Upper lobe of right lung (tissue), 1 donor: ENCODE measurements around the gene MAN2B1. TPM values are rescaled to one million over a fixed set of nuclear protein-coding genes. Genes with fewer than 3 reads are reported as not detected.
A peak's percentile ranks its signal among the peaks of the same experiment; 100 is the strongest.

Experiments used
- ATAC-seq: fragments of 200-7000 bp; cut with Tn5 transposase; one replicate; pipeline ENCODE4 v1.9.1; 2020; ENCODE audit warnings: mild to moderate bottlenecking, moderate library complexity
- DNase-seq: peaks from one replicate; pipeline ENCODE4 v3.0.0-alpha.2; 2020
- H3K27ac ChIP-seq: fragments of 200-600 bp; one replicate; pipeline ENCODE4 v1.8.0; 2022
- H3K27me3 ChIP-seq: fragments of 200-600 bp; one replicate; pipeline ENCODE4 v1.8.0; 2022; ENCODE audit warnings: mild to moderate bottlenecking
- H3K36me3 ChIP-seq: fragments of 200-600 bp; one replicate; pipeline ENCODE4 v1.8.0; 2022
- H3K4me1 ChIP-seq: fragments of 200-600 bp; one replicate; pipeline ENCODE4 v1.8.0; 2022
- H3K4me3 ChIP-seq: fragments of 200-600 bp; one replicate; pipeline ENCODE4 v1.8.0; 2022; ENCODE audit warnings: mild to moderate bottlenecking
- H3K9me3 ChIP-seq: fragments of 200-600 bp; one replicate; pipeline ENCODE4 v1.8.0; 2022
- intact Hi-C: fragments of 100-400 bp; cut with DNase I; formaldehyde crosslinking; loops from one replicate; pipeline ENCODE4 v1.11.0; 2022
- total RNA-seq: library from RNA; stranded (reverse); fragmentation: NEBNext Ultra II Directional; extraction: Animal tissue kit (Norgen Biotek cat#: 25700); gene quantifications from one replicate; pipeline ENCODE4 v1.2.1, GENCODE V29; 2021
- TF ChIP-seq, protein P1 (sequence below): fragments of 200-600 bp; IDR thresholded peaks from one replicate; pipeline ENCODE4 v1.8.0; 2022; ENCODE audit warnings: antibody characterized with exemption
- donor health status: DM: no; HTN: yes; CAD: no; lungs with severe emphysema.

The MAN2B1 gene
- total RNA-seq, 1 donor from 2014 or later = 174 TPM

DNA sequence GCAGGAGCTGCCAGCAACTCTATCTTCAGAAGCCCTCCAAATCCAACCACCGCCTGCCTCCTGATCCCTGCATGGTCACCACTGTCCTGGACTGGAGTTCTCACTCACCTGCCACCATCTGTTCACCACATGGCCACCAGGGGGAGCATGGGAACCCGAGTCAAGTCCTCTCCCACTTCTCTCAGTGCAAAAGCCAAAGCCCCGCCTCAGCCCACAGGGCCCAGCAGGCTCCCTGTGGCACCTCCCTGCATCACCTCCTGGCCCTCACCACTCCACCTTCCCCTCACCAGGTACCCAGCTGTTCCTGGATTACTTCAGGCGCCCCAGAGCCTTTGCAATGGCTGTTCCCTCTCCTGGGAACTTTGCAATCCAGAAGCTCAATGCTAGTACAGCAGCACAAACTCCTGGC, 9.8 kb upstream of the MAN2B1 start:
- Histone ChIP-seq H3K4me1 (peaks cover 10% of the 10 kb centered on the region), H3K9me3 (no peaks in the 10 kb centered on the region), H3K27me3 (no peaks in the 10 kb centered on the region), H3K27ac (no peak overlapping the region), H3K4me3 (no peak overlapping the region), H3K36me3 (peaks cover 78% of the 10 kb centered on the region)
- TF ChIP-seq, protein P1, sequence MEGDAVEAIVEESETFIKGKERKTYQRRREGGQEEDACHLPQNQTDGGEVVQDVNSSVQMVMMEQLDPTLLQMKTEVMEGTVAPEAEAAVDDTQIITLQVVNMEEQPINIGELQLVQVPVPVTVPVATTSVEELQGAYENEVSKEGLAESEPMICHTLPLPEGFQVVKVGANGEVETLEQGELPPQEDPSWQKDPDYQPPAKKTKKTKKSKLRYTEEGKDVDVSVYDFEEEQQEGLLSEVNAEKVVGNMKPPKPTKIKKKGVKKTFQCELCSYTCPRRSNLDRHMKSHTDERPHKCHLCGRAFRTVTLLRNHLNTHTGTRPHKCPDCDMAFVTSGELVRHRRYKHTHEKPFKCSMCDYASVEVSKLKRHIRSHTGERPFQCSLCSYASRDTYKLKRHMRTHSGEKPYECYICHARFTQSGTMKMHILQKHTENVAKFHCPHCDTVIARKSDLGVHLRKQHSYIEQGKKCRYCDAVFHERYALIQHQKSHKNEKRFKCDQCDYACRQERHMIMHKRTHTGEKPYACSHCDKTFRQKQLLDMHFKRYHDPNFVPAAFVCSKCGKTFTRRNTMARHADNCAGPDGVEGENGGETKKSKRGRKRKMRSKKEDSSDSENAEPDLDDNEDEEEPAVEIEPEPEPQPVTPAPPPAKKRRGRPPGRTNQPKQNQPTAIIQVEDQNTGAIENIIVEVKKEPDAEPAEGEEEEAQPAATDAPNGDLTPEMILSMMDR = peak; percentile 86
- intact Hi-C loops = loop anchor here (10.0 kb wide), 1 partner anchor 112 kb away; no protein-coding TSS in a partner anchor
- ATAC-seq (peak; percentile 81), DNase-seq (peak; percentile 90)

DNA sequence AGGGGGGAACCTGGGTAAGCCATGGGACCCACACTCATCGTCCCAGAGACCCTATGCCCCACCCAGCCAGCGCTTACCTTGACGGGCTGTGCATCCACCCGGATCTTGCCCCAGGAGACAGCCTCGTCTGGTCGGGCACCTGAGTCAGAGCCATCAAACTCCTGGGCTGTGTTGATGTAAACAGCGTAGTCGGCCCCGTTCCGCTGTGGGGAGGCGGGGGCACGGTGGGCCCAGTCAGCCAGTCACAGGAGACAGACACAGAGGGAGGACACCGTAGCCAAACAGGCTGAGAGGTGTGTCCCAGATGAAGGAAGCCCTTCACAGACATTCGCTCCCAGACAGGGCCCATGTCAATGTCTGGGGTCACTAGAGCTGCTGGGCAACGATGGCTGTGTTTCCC, 9.4 kb upstream of the MAN2B1 start:
- H3K4me3 ChIP-seq = no peak overlapping the region
- no peak overlapping the region for H3K27ac ChIP-seq
- TF ChIP-seq, protein P1 = no peak
- ATAC-seq (no peak), DNase-seq (no peak)
- H3K36me3 ChIP-seq = peaks cover 78% of the 10 kb centered on the region
- no peaks in the 10 kb centered on the region for H3K9me3 ChIP-seq
- intact Hi-C loops = loop anchor here (10.0 kb wide), 1 partner anchor 111 kb away; no protein-coding TSS in a partner anchor
- H3K27me3 ChIP-seq = no peaks in the 10 kb centered on the region
- peaks cover 10% of the 10 kb centered on the region for H3K4me1 ChIP-seq

DNA sequence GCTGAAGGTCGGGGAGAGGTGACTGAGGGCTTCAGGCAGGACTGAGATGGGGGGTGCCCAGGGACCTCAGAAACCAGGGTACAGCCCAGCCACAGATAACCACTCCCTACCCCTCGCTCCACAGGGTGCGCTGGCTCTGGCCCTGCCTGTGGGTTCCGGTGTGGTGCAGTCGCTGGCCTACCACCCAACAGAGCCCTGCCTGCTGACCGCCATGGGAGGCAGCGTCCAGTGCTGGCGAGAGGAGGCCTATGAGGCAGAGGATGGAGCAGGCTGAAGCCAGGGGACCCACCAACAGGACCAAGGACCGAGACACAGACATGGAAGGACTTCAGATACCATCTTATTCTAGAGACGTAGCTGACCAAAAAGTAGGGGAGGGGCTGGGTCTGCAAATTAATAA, 8.9 kb upstream of the MAN2B1 start:
- intact Hi-C loops = loop anchor here (10.0 kb wide), 1 partner anchor 111 kb away; no protein-coding TSS in a partner anchor
- Histone ChIP-seq H3K36me3 (peaks cover 78% of the 10 kb centered on the region), H3K4me1 (peaks cover 12% of the 10 kb centered on the region), H3K4me3 (no peak overlapping the region), H3K27me3 (no peaks in the 10 kb centered on the region), H3K9me3 (no peaks in the 10 kb centered on the region), H3K27ac (no peak overlapping the region)
- DNase-seq (no peak), ATAC-seq (no peak)
- TF ChIP-seq, protein P1 = no peak

DNA sequence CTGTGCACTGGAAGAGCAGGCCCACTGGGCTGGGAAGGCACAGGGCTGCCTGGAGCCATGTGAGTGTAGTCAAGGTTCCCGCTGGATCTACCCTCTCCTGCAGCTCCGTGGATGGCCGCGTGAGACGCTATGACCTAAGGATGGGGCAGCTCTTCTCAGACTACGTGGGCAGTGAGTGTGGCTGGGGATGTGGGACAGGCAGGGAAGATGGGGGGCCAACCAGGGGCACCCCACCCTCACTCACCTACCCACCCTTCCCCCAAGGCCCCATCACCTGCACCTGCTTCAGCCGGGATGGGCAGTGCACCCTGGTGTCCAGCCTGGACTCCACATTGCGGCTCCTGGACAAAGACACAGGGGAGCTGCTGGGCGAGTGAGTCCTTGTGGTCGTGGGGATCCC, 6.2 kb upstream of the MAN2B1 start:
- H3K36me3 ChIP-seq = peaks cover 55% of the 10 kb centered on the region
- ATAC-seq = no peak
- no peak overlapping the region for H3K27ac ChIP-seq
- H3K4me3 ChIP-seq = no peak overlapping the region
- H3K27me3 ChIP-seq = no peaks in the 10 kb centered on the region
- DNase-seq = no peak
- H3K4me1 ChIP-seq = peaks cover 23% of the 10 kb centered on the region
- TF ChIP-seq, protein P1 = no peak
- intact Hi-C loops = loop anchor here (10.0 kb wide), 1 partner anchor 108 kb away; no protein-coding TSS in a partner anchor
- H3K9me3 ChIP-seq = no peaks in the 10 kb centered on the region

DNA sequence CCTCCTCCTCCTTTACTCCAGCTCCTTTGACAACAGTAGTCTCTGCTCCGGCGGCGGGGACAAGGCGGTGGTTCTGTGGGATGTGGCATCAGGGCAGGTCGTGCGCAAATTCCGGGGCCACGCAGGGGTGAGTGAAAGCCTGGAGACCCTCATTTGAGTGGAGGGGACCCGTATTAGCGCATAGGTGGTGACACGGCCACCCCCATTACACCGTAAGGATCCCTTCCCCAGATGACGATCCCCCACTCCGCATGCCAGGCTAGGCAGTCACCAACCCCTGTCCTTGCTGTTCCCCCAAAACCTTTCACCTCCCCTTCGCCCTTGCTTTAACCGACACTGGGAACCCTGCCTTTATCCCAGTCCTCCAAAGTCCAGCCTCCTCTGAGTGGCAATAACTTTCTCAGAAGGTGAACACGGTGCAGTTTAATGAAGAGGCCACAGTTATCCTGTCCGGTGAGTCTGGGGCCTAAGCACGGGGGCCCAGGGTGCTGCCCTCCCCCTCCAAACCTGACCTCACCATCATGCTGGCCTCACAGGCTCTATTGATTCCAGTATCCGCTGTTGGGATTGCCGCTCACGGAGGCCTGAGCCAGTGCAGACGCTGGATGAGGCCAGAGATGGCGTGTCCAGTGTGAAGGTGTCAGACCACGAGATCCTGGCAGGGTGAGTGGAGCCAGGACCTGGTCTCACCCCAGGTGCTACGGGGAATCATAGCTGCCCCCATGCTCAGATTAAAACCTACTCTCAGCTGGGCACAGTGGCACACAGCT, 3.8 kb upstream of the MAN2B1 start:
- intact Hi-C loops = loop anchor here (10.0 kb wide), 1 partner anchor 106 kb away; no protein-coding TSS in a partner anchor
- DNase-seq (no peak), ATAC-seq (no peak)
- TF ChIP-seq, protein P1 = no peak
- Histone ChIP-seq H3K9me3 (no peaks in the 10 kb centered on the region), H3K4me3 (peak overlapping the region; percentile 92), H3K36me3 (peaks cover 32% of the 10 kb centered on the region), H3K27ac (peak overlapping the region; percentile 98), H3K27me3 (no peaks in the 10 kb centered on the region), H3K4me1 (peaks cover 37% of the 10 kb centered on the region)
